Measurements from ENCODE around the gene NET1. TPM values are rescaled to one million over a fixed set of nuclear protein-coding genes. Genes with fewer than 3 reads are reported as not detected.

The NET1 gene
- total RNA-seq, 1 donor from 2014 or later, result 95.9 TPM

DNA sequence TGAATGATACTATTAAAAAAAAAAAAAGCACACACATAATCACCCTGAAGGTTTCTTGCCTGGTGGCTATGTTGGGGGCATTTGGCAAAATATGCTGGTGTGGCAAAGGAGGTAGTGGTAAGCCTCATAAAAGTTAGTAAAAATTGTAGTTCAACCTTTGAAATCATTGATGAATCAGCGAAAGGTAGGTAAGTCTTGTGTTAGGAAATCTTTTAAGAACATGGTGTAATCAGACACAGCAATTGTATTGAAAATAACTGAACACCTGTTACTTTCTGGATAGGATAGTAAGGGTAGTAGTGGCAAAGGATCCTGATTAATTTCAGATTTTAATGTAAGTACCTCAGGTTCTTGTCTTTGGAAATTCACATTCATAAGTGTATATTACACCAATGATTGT lies 46.1 kb downstream of the NET1 start:
- TF ChIP-seq, protein P1, sequence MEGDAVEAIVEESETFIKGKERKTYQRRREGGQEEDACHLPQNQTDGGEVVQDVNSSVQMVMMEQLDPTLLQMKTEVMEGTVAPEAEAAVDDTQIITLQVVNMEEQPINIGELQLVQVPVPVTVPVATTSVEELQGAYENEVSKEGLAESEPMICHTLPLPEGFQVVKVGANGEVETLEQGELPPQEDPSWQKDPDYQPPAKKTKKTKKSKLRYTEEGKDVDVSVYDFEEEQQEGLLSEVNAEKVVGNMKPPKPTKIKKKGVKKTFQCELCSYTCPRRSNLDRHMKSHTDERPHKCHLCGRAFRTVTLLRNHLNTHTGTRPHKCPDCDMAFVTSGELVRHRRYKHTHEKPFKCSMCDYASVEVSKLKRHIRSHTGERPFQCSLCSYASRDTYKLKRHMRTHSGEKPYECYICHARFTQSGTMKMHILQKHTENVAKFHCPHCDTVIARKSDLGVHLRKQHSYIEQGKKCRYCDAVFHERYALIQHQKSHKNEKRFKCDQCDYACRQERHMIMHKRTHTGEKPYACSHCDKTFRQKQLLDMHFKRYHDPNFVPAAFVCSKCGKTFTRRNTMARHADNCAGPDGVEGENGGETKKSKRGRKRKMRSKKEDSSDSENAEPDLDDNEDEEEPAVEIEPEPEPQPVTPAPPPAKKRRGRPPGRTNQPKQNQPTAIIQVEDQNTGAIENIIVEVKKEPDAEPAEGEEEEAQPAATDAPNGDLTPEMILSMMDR (IDR thresholded peaks at IDR 0.05), result no peak
- Histone ChIP-seq H3K27me3 (no peaks in the 10 kb centered on the region), H3K9me3 (no peaks in the 10 kb centered on the region), H3K4me1 (peaks cover 0 to 14% of the 10 kb centered on the region in 2 donors), H3K4me3 (no peak overlapping the region), H3K27ac (no peak overlapping the region), H3K36me3 (peaks cover 50 to 63% of the 10 kb centered on the region in 2 donors)
- no peak for DNase-seq (ENCODE audit: low spot score in 2 of 2)
- intact Hi-C loops (cut with DNase I), result no loop called here

GRCh38 chr10:5458949-5459747 lies 46.8 kb downstream of the NET1 start:
- no peak overlapping the region for H3K27ac ChIP-seq
- DNase-seq (ENCODE audit: low spot score in 2 of 2), result no peak
- TF ChIP-seq, protein P1 (IDR thresholded peaks at IDR 0.05), result no peak
- H3K9me3 ChIP-seq, result no peaks in the 10 kb centered on the region
- H3K36me3 ChIP-seq, result peaks cover 43 to 56% of the 10 kb centered on the region in 2 donors
- H3K27me3 ChIP-seq, result no peaks in the 10 kb centered on the region
- H3K4me1 ChIP-seq, result peaks cover 0 to 8% of the 10 kb centered on the region in 2 donors
- intact Hi-C loops (cut with DNase I), result no loop called here
- H3K4me3 ChIP-seq, result no peak overlapping the region

- TF ChIP-seq, protein P1 (IDR thresholded peaks at IDR 0.05), result no peak
- Histone ChIP-seq H3K9me3 (no peaks in the 10 kb centered on the region), H3K36me3 (peaks cover 30 to 41% of the 10 kb centered on the region in 2 donors), H3K4me1 (peaks cover 0 to 8% of the 10 kb centered on the region in 2 donors), H3K27ac (no peak overlapping the region), H3K4me3 (no peak overlapping the region), H3K27me3 (no peaks in the 10 kb centered on the region)
- no peak for DNase-seq (ENCODE audit: low spot score in 2 of 2)
- intact Hi-C loops (cut with DNase I), result no loop called here
Measured at GRCh38 chr10:5460468-5461202, 48.3 kb downstream of the NET1 start.

- Histone ChIP-seq H3K4me1 (peaks cover 0 to 13% of the 10 kb centered on the region in 2 donors), H3K4me3 (no peak overlapping the region), H3K9me3 (no peaks in the 10 kb centered on the region), H3K27me3 (no peaks in the 10 kb centered on the region), H3K36me3 (peaks cover 24 to 36% of the 10 kb centered on the region in 2 donors), H3K27ac (peak overlapping the region in 1 of 2 donors; percentile 34)
- no peak for DNase-seq (ENCODE audit: low spot score in 2 of 2)
- intact Hi-C loops (cut with DNase I), result no loop called here
- TF ChIP-seq, protein P1 (IDR thresholded peaks at IDR 0.05), result no peak
Measured at GRCh38 chr10:5461203-5461588, 48.8 kb downstream of the NET1 start.

GRCh38 chr10:5461914-5462840 lies 49.8 kb downstream of the NET1 start:
- H3K27me3 ChIP-seq, result no peaks in the 10 kb centered on the region
- no peak for DNase-seq (ENCODE audit: low spot score in 2 of 2)
- H3K4me1 ChIP-seq, result peaks cover 0 to 18% of the 10 kb centered on the region in 2 donors
- H3K9me3 ChIP-seq, result no peaks in the 10 kb centered on the region
- no peak overlapping the region for H3K4me3 ChIP-seq
- intact Hi-C loops (cut with DNase I), result no loop called here
- TF ChIP-seq, protein P1 (IDR thresholded peaks at IDR 0.05), result no peak
- peaks cover 16 to 26% of the 10 kb centered on the region in 2 donors for H3K36me3 ChIP-seq
- peak overlapping the region; percentile 34 to 53 for H3K27ac ChIP-seq
